SK-N-SH treated with all-trans-retinoic acid at 6 μM for 48 hours (cell line): Measurements from ENCODE around the gene MOG.

Experiments used
- ATAC-seq: fragments of 200-7000 bp; cut with Tn5 transposase; 3 replicates; pipeline ENCODE4 v1.9.1; 2020; ENCODE audit warnings: mild to moderate bottlenecking, moderate library complexity
- BACH2 ChIP-seq: fragments of 250-450 bp; sonication (Bioruptor Pico); IDR thresholded peaks from 2 replicates; pipeline ENCODE4 v1.9.0; 2021; ENCODE audit warnings: mild to moderate bottlenecking, borderline replicate concordance
- CREB5 ChIP-seq: fragments of 250-450 bp; sonication (Bioruptor Pico); IDR thresholded peaks from 2 replicates; pipeline ENCODE4 v1.5.1; 2020; ENCODE audit warnings: low read depth, mild to moderate bottlenecking, moderate library complexity
- CSDC2 ChIP-seq: fragments of 250-450 bp; sonication (Bioruptor Pico); IDR thresholded peaks from 2 replicates; pipeline ENCODE4 v1.5.0; 2020; ENCODE audit warnings: mild to moderate bottlenecking, moderate library complexity
- CSRNP3 ChIP-seq: fragments of 250-450 bp; sonication (Bioruptor Pico); IDR thresholded peaks from 2 replicates; pipeline ENCODE4 v1.5.1; 2021; ENCODE audit warnings: mild to moderate bottlenecking, moderate library complexity
- ESRRG ChIP-seq: fragments of 250-450 bp; sonication (Bioruptor Pico); IDR thresholded peaks from 2 replicates; pipeline ENCODE4 v1.6.1; 2021; ENCODE audit warnings: mild to moderate bottlenecking
- GLIS3 ChIP-seq: fragments of 250-450 bp; sonication (Bioruptor Pico); IDR thresholded peaks from 2 replicates; pipeline ENCODE4 v1.5.0; 2020; ENCODE audit warnings: mild to moderate bottlenecking, moderate library complexity
- ISL1 ChIP-seq: fragments of 250-450 bp; sonication (Bioruptor Pico); IDR thresholded peaks from 2 replicates; pipeline ENCODE4 v2.1.2; 2022; ENCODE audit warnings: mild to moderate bottlenecking, moderate library complexity
- OSR1 ChIP-seq: fragments of 250-450 bp; sonication (Bioruptor Pico); IDR thresholded peaks from 2 replicates; pipeline ENCODE4 v1.8.0; 2022; ENCODE audit warnings: moderate library complexity, mild to moderate bottlenecking, inconsistent platforms
- POU6F1 ChIP-seq: fragments of 250-450 bp; sonication (Bioruptor Pico); IDR thresholded peaks from 2 replicates; pipeline ENCODE4 v1.8.0; 2021; ENCODE audit warnings: low read depth, mild to moderate bottlenecking, moderate library complexity, borderline replicate concordance
- PPARA ChIP-seq: fragments of 250-450 bp; sonication (Bioruptor Pico); IDR thresholded peaks from 2 replicates; pipeline ENCODE4 v1.5.0; 2020; ENCODE audit warnings: mild to moderate bottlenecking, borderline replicate concordance
- RARB ChIP-seq: fragments of 250-450 bp; sonication (Bioruptor Pico); IDR thresholded peaks from 2 replicates; pipeline ENCODE4 v1.8.0; 2021; ENCODE audit warnings: mild to moderate bottlenecking, moderate library complexity
- SNAI2 ChIP-seq: fragments of 250-450 bp; sonication (Bioruptor Pico); IDR thresholded peaks from 2 replicates; pipeline ENCODE4 v1.5.0; 2020; ENCODE audit warnings: mild to moderate bottlenecking, moderate library complexity
- TOX ChIP-seq: fragments of 250-450 bp; sonication (Bioruptor Pico); IDR thresholded peaks from 2 replicates; pipeline ENCODE4 v1.8.0; 2021; ENCODE audit warnings: mild to moderate bottlenecking, moderate library complexity, borderline replicate concordance
- ZC3H10 ChIP-seq: fragments of 250-450 bp; sonication (Bioruptor Pico); IDR thresholded peaks from 2 replicates; pipeline ENCODE4 v1.5.1; 2021; ENCODE audit warnings: mild to moderate bottlenecking, moderate library complexity
- ZFP3 ChIP-seq: fragments of 250-450 bp; sonication (Bioruptor Pico); IDR thresholded peaks from 2 replicates; pipeline ENCODE4 v1.5.0; 2020; ENCODE audit warnings: mild to moderate bottlenecking, moderate library complexity
- ZFP30 ChIP-seq: fragments of 450-650 bp; formaldehyde crosslinking; IDR thresholded peaks from 2 replicates; pipeline ENCODE4 v1.5.0; 2022; ENCODE audit warnings: mild to moderate bottlenecking, moderate library complexity
- ZNF565 ChIP-seq: fragments of 450-650 bp; formaldehyde crosslinking; conservative IDR thresholded peaks from 2 replicates; pipeline ENCODE4 v1.5.0; 2020; ENCODE audit warnings: low read depth, mild to moderate bottlenecking, moderate library complexity
- ZNF70 ChIP-seq: fragments of 450-650 bp; formaldehyde crosslinking; IDR thresholded peaks from 2 replicates; pipeline ENCODE4 v1.5.0; 2020; ENCODE audit warnings: mild to moderate bottlenecking, moderate library complexity
- ZNF8 ChIP-seq: fragments of 450-650 bp; formaldehyde crosslinking; IDR thresholded peaks from 2 replicates; pipeline ENCODE4 v1.5.0; 2020; ENCODE audit warnings: mild to moderate bottlenecking, moderate library complexity
- TF ChIP-seq, protein P1 (sequence below): fragments of 250-450 bp; sonication (Bioruptor Pico); IDR thresholded peaks from 2 replicates; pipeline ENCODE4 v1.8.0; 2020; ENCODE audit warnings: mild to moderate bottlenecking, moderate library complexity, borderline replicate concordance
- TF ChIP-seq, protein P2 (sequence below): fragments of 250-450 bp; sonication (Bioruptor Pico); IDR thresholded peaks from 2 replicates; pipeline ENCODE4 v1.5.0; 2020; ENCODE audit warnings: mild to moderate bottlenecking, moderate library complexity

Gene MOG

GRCh38 chr6:29633534-29633905 is 23.4 kb upstream of the MOG start:
- no peak for TF ChIP-seq CREB5 (CRISPR knock-in tag)
- TF ChIP-seq ZNF70 (CRISPR knock-in tag) = no peak
- no peak for TF ChIP-seq CSDC2 (CRISPR knock-in tag)
- TF ChIP-seq RARB = no peak
- no peak for TF ChIP-seq CSRNP3 (CRISPR knock-in tag)
- no peak for TF ChIP-seq GLIS3
- no peak for TF ChIP-seq ESRRG
- TF ChIP-seq, protein P1, sequence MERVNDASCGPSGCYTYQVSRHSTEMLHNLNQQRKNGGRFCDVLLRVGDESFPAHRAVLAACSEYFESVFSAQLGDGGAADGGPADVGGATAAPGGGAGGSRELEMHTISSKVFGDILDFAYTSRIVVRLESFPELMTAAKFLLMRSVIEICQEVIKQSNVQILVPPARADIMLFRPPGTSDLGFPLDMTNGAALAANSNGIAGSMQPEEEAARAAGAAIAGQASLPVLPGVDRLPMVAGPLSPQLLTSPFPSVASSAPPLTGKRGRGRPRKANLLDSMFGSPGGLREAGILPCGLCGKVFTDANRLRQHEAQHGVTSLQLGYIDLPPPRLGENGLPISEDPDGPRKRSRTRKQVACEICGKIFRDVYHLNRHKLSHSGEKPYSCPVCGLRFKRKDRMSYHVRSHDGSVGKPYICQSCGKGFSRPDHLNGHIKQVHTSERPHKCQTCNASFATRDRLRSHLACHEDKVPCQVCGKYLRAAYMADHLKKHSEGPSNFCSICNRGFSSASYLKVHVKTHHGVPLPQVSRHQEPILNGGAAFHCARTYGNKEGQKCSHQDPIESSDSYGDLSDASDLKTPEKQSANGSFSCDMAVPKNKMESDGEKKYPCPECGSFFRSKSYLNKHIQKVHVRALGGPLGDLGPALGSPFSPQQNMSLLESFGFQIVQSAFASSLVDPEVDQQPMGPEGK (CRISPR knock-in tag) = no peak
- no peak for TF ChIP-seq BACH2 (CRISPR knock-in tag)
- TF ChIP-seq ZFP30 (CRISPR knock-in tag) = no peak
- TF ChIP-seq PPARA (CRISPR knock-in tag) = no peak
- TF ChIP-seq TOX (CRISPR knock-in tag) = no peak
- no peak for TF ChIP-seq SNAI2 (CRISPR knock-in tag)
- no peak for TF ChIP-seq ZNF565
- TF ChIP-seq OSR1 = no peak
- TF ChIP-seq ISL1 = no peak
- TF ChIP-seq ZNF8 (CRISPR knock-in tag) = no peak
- ATAC-seq = peak; percentile 26

- no peak for TF ChIP-seq PPARA (CRISPR knock-in tag)
- no peak for TF ChIP-seq BACH2 (CRISPR knock-in tag)
- no peak for TF ChIP-seq GLIS3
- TF ChIP-seq ZFP3 (CRISPR knock-in tag) = no peak
- TF ChIP-seq, protein P2, sequence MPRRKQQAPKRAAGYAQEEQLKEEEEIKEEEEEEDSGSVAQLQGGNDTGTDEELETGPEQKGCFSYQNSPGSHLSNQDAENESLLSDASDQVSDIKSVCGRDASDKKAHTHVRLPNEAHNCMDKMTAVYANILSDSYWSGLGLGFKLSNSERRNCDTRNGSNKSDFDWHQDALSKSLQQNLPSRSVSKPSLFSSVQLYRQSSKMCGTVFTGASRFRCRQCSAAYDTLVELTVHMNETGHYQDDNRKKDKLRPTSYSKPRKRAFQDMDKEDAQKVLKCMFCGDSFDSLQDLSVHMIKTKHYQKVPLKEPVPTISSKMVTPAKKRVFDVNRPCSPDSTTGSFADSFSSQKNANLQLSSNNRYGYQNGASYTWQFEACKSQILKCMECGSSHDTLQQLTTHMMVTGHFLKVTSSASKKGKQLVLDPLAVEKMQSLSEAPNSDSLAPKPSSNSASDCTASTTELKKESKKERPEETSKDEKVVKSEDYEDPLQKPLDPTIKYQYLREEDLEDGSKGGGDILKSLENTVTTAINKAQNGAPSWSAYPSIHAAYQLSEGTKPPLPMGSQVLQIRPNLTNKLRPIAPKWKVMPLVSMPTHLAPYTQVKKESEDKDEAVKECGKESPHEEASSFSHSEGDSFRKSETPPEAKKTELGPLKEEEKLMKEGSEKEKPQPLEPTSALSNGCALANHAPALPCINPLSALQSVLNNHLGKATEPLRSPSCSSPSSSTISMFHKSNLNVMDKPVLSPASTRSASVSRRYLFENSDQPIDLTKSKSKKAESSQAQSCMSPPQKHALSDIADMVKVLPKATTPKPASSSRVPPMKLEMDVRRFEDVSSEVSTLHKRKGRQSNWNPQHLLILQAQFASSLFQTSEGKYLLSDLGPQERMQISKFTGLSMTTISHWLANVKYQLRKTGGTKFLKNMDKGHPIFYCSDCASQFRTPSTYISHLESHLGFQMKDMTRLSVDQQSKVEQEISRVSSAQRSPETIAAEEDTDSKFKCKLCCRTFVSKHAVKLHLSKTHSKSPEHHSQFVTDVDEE = no peak
- no peak for TF ChIP-seq ZNF70 (CRISPR knock-in tag)
- no peak for TF ChIP-seq ZFP30 (CRISPR knock-in tag)
- no peak for TF ChIP-seq OSR1
- TF ChIP-seq ZNF8 (CRISPR knock-in tag) = no peak
- ATAC-seq = no peak
Measured at GRCh38 chr6:29637247-29637646, 19.6 kb upstream of the MOG start.

GRCh38 chr6:29641430-29642148 is 15.3 kb upstream of the MOG start:
- ATAC-seq = no peak
- no peak for TF ChIP-seq RARB
- TF ChIP-seq ZFP30 (CRISPR knock-in tag) = no peak

DNA sequence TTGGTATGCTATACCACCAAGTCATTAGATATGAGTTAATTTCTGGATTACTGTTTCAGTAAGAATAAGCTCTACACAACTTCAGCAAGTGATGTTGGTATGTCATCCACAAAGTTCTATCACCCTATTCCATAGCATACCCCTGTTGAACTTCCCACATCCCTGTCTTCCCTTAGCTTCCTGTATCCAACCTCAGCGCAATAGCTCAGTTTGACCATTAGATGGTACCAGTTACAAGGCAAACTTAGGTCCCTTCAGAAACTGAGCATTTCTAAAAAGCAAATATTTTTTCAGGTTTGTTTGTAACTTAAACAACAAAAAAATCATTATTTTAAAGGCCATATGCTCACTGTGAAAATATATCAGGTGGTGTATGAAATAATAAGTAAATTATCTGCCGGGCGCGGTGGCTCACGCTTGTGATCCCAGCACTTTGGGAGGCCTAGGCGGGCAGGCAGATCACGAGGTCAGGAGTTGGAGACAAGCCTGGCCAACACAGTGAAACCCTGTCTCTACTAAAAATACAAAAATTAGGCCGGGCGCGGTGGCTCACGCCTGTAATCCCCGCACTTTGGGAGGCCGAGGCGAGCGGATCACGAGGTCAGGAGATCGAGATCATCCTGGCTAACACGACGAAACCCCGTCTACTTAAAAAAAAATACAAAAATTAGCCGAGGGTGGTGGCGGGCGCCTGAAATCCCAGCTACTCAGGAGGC is 8.8 kb upstream of the MOG start:
- peak; percentile 54 for ATAC-seq
- TF ChIP-seq ZC3H10 = no peak
- TF ChIP-seq ZNF8 (CRISPR knock-in tag) = no peak
- TF ChIP-seq ZFP3 (CRISPR knock-in tag) = no peak
- no peak for TF ChIP-seq ZNF70 (CRISPR knock-in tag)
- no peak for TF ChIP-seq POU6F1
- no peak for TF ChIP-seq ESRRG
- no peak for TF ChIP-seq OSR1
- TF ChIP-seq, protein P2 = no peak
